Adrenal gland (tissue), 12 donors: ENCODE results near the gene AXIN2. TPM values are rescaled to one million over a fixed set of nuclear protein-coding genes. Genes with fewer than 3 reads are reported as not detected.

Experiments used
- DNase-seq, 7 donors: peaks; one replicate each; pipeline ENCODE4 v3.0.0-alpha.2; 2019 to 2020
- H3K27ac ChIP-seq, 5 donors: fragments of 200-600 bp; sonication (generic) in 4 of 5; 1 replicate in 3 of 5; 2 replicates in 2 of 5; pipeline versions ENCODE4 v1.5.1 to v1.8.0; 2016 to 2020; ENCODE audit warnings: mild to moderate bottlenecking in 1 of 5
- H3K27me3 ChIP-seq: fragments of 200-600 bp; 2 replicates; pipeline ENCODE4 v1.8.0; 2021
- H3K36me3 ChIP-seq, 2 donors: fragments of 200-600 bp; replicated peaks in 1 of 2; 1 replicate in 1 of 2; 2 replicates in 1 of 2; pipeline versions ENCODE4 v1.5.1 to v1.8.0; 2018 to 2022
- H3K4me1 ChIP-seq, 2 donors: fragments of 200-600 bp; replicated peaks in 1 of 2; 1 replicate in 1 of 2; 2 replicates in 1 of 2; pipeline versions ENCODE4 v1.5.1 to v1.8.0; 2018 to 2021
- H3K4me3 ChIP-seq, 4 donors: fragments of 200-600 bp; sonication (generic) in 3 of 4; one replicate each; pipeline ENCODE4 v1.5.1; 2016 to 2018
- H3K9me3 ChIP-seq, 3 donors: fragments of 200-600 bp; sonication (generic) in 1 of 3; replicated peaks in 1 of 3; 1 replicate in 2 of 3; 2 replicates in 1 of 3; pipeline versions ENCODE4 v1.5.1 to v1.8.0; 2016 to 2021
- POLR2A ChIP-seq, 2 donors: fragments of 450-650 bp; IDR thresholded peaks; one replicate each; pipeline ENCODE4 v1.6.1; 2017; ENCODE audit warnings: antibody characterized with exemption in 2 of 2, mild to moderate bottlenecking in 2 of 2, moderate library complexity in 1 of 2
- WGBS, 4 donors: extraction: QIAGEN DNeasy Blood & Tissue Kit in 2 of 4; methylation state at CpG; one replicate each; pipeline versions ENCODE4 v1.1.5 to v1.1.7; 2013 to 2017; 5-methylcytosine and 5-hydroxymethylcytosine counted together
- intact Hi-C, 2 donors: fragments of 100-400 bp; cut with DNase I; formaldehyde crosslinking; loops; one replicate each; pipeline versions ENCODE4 v1.14.1 to v1.15.0; 2022 to 2023
- polyA plus RNA-seq, 3 donors: library from polyadenylated mRNA; stranded (reverse); fragments of 200-250 nt in 2 of 3; fragments of 350-450 nt in 1 of 3; fragmentation: Illumina TruSeq in 1 of 3; extraction: RNeasy Lipid Tissue Mini Kit (QIAGEN cat#74804) in 1 of 3; gene quantifications; one replicate each; pipeline ENCODE4 v1.2.3, GENCODE V29; 2013 to 2014
- total RNA-seq, 9 donors: library from RNA; depleted of rRNA in 4 of 9; stranded (reverse); fragments of >200 nt in 4 of 9; fragments of 120-200 nt in 1 of 9; fragmentation: NEBNext Ultra II Directional in 1 of 9; extraction: Animal tissue kit (Norgen Biotek cat#: 25700) in 1 of 9; gene quantifications; one replicate each; pipeline versions ENCODE4 v1.1.0 to v1.2.4, GENCODE V29; 2013 to 2023
- TF ChIP-seq, protein P1 (sequence below), 6 experiments: fragments of 450-650 bp in 4 of 6; fragments of 200-600 bp in 2 of 6; sonication (generic) in 1 of 6; IDR thresholded peaks; 1 replicate in 5 of 6; 2 replicates in 1 of 6; pipeline versions ENCODE4 v1.5.1 to v1.8.0; 2016 to 2021; ENCODE audit warnings: antibody characterized with exemption in 6 of 6, mild to moderate bottlenecking in 2 of 6, moderate library complexity in 1 of 6
- donor health status: healthy with polysubstance abuse.
- donor health status: Bipolar disorder and iron deficiency.
- donor health status: DM: yes; HTN: yes; CAD: no.
- donor health status: DM: no; HTN: no; CAD: no.
- donor health status: DM: no; HTN: no; CAD: no.
- donor health status: DM: yes; HTN: yes; CAD: no.

The AXIN2 gene
- total and polyA plus RNA-seq, 12 donors: 4.4 to 47.3 (median 18.3) TPM

DNA sequence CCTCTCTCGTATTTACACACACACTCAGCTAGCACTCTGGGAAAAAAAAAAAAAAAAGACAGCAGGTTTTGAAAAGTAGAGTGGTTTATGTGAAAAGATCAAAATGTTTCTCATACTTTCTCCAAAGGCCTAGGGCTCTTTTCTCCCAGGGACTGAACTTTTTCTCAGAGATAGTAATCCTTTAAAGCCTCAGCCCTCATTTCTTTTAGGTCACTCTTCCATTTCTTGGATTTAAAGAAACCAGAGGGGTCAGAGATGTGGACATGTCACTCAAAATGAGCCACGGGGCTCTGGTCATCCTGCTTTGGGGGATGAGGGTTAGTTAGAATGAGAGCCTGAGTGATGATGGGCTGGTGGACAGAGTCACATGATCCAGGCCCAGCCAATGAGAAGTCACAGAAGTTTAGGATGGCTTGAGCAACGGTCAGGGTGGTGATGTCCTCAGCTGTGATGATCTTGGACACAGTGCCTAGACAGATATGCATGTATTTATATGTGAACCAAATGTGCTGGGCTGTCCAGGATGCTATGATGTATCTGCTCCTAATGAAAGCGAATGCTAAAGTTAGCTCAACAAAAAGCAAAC is 33.7 kb upstream of the AXIN2 start:
- Histone ChIP-seq H3K27me3 (no peaks in the 10 kb centered on the region), H3K4me3 (no peak overlapping the region), H3K36me3 (no peaks in the 10 kb centered on the region), H3K4me1 (peaks cover 1 to 4% of the 10 kb centered on the region in 2 donors), H3K9me3 (no peaks in the 10 kb centered on the region), H3K27ac (no peak overlapping the region)
- no peak for TF ChIP-seq POLR2A (IDR thresholded peaks at IDR 0.05)
- TF ChIP-seq, protein P1, sequence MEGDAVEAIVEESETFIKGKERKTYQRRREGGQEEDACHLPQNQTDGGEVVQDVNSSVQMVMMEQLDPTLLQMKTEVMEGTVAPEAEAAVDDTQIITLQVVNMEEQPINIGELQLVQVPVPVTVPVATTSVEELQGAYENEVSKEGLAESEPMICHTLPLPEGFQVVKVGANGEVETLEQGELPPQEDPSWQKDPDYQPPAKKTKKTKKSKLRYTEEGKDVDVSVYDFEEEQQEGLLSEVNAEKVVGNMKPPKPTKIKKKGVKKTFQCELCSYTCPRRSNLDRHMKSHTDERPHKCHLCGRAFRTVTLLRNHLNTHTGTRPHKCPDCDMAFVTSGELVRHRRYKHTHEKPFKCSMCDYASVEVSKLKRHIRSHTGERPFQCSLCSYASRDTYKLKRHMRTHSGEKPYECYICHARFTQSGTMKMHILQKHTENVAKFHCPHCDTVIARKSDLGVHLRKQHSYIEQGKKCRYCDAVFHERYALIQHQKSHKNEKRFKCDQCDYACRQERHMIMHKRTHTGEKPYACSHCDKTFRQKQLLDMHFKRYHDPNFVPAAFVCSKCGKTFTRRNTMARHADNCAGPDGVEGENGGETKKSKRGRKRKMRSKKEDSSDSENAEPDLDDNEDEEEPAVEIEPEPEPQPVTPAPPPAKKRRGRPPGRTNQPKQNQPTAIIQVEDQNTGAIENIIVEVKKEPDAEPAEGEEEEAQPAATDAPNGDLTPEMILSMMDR (IDR thresholded peaks at IDR 0.05): no peak
- 77 to 84% (median 81%) methylated on average over 4 of the region's 4 CpGs for WGBS, 4 donors
- intact Hi-C loops: no loop called here
- no peak for DNase-seq

DNA sequence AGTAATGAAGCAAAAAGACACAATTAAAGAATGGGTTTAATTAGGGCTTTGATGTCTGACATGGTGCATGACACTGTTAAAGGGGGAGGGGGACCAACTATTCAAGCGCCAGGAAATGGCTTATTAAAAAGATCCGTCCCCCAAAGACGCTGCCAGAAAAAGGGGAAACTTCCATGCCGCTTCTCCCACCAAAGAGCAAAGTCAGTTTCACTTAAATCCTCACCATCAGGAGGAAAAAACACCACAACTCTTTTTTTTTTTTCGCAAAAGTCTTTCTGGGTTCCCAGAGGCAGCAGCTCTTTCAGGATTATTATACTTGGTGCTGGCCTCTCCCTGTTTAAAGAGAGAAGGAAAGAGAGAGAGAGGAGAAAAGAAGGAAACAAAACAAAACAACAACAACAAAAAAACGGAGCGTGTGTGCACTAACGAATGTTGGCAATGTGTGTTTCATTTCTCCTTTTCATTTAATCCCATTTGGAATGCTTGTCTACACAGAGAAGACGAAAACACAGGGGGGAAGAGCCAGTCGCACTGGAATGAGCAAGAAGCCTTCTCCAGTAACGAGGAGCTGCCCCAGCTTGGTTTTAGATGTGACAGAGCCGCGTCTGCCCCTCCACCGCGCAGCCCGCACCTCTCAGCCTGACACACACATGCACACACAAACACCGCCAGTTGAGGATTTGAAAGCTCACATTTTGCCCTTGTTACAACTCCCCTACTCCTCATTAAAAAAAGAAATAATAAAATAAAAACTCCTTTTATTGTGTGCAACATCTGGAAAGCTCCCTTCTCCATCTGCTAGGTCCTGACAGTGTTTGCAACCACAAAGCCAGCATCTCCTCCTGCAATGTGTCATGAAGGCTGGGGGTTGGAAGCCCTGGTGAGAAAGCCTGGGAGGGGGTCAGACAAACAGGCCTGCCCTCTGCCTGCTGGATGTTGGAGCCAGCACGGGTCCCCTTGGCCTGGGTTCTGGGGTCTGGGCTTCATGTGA is 32.7 kb upstream of the AXIN2 start:
- H3K9me3 ChIP-seq: no peaks in the 10 kb centered on the region
- 48 to 62% (median 51%) methylated on average over 17 to 18 of the region's 18 CpGs for WGBS, 4 donors
- DNase-seq: no peak
- H3K27me3 ChIP-seq: no peaks in the 10 kb centered on the region
- H3K4me3 ChIP-seq: no peak overlapping the region
- intact Hi-C loops: no loop called here
- H3K36me3 ChIP-seq: no peaks in the 10 kb centered on the region
- H3K4me1 ChIP-seq: no peaks in the 10 kb centered on the region
- TF ChIP-seq, protein P1 (IDR thresholded peaks at IDR 0.05): no peak
- no peak for TF ChIP-seq POLR2A (IDR thresholded peaks at IDR 0.05)
- no peak overlapping the region for H3K27ac ChIP-seq

DNA sequence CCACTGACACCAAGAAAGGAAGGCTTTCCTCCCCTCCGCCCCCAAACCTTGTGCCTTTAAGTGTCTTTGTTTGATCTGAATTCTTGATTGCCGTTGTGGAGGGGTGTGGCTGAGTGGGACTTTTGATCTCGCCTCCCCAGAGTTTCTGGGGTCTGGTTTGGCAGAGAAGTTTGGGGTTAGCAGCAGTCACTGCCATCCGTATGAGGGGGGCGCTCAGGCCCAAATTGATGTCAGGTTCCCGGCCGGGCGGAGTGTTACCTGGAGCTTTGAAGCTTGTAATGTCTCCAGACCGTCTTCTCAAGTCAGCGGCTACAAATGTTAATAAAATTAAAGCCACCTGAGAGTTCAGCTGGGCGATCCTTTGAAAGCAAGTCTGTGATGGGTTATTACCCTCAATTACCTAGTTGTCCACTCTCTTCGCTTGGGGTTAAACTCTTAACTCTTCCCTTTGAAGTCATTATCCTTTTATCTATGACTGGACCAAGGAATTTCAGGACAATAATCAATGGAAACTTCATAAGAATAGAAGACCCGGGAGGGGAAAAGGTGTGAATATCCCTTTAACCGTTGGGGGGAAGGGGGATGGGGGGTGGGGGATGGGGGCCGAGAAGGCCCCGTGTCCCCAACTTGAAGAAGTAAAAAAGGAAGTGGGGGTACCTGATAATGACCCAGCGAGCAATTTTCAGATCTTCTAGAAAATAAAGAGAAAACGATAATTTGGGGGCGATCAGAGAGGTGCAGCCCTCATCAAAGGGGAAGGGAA is 31.8 kb upstream of the AXIN2 start:
- H3K4me1 ChIP-seq: peaks cover 3% of the 10 kb centered on the region in 2 donors
- no peak for DNase-seq
- TF ChIP-seq, protein P1 (IDR thresholded peaks at IDR 0.05): no peak
- TF ChIP-seq POLR2A (IDR thresholded peaks at IDR 0.05): no peak
- no peaks in the 10 kb centered on the region for H3K36me3 ChIP-seq
- H3K9me3 ChIP-seq: no peaks in the 10 kb centered on the region
- WGBS, 4 donors: 73 to 81% (median 75%) methylated on average over 19 of the region's 19 CpGs
- no peaks in the 10 kb centered on the region for H3K27me3 ChIP-seq
- no peak overlapping the region for H3K4me3 ChIP-seq
- intact Hi-C loops: no loop called here
- no peak overlapping the region for H3K27ac ChIP-seq
